IPS-11a (cell line): ENCODE results near the gene SFMBT1.

Experiments
- H3K4me3 ChIP-seq: one replicate; pipeline ENCODE4 v1.5.1; 2013; ENCODE audit warnings: low read depth, low read length, control low read depth

Gene SFMBT1, protein sequence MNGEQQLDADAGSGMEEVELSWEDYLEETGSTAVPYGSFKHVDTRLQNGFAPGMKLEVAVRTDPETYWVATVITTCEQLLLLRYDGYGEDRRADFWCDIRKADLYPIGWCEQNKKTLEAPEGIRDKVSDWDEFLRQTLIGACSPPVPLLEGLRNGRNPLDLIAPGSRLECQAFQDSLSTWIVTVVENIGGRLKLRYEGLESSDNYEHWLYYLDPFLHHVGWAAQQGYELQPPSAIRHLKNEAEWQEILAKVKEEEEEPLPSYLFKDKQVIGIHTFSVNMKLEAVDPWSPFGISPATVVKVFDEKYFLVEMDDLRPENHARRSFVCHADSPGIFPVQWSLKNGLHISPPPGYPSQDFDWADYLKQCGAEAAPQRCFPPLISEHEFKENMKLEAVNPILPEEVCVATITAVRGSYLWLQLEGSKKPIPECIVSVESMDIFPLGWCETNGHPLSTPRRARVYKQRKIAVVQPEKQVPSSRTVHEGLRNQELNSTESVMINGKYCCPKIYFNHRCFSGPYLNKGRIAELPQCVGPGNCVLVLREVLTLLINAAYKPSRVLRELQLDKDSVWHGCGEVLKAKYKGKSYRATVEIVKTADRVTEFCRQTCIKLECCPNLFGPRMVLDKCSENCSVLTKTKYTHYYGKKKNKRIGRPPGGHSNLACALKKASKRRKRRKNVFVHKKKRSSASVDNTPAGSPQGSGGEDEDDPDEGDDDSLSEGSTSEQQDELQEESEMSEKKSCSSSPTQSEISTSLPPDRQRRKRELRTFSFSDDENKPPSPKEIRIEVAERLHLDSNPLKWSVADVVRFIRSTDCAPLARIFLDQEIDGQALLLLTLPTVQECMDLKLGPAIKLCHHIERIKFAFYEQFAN

DNA sequence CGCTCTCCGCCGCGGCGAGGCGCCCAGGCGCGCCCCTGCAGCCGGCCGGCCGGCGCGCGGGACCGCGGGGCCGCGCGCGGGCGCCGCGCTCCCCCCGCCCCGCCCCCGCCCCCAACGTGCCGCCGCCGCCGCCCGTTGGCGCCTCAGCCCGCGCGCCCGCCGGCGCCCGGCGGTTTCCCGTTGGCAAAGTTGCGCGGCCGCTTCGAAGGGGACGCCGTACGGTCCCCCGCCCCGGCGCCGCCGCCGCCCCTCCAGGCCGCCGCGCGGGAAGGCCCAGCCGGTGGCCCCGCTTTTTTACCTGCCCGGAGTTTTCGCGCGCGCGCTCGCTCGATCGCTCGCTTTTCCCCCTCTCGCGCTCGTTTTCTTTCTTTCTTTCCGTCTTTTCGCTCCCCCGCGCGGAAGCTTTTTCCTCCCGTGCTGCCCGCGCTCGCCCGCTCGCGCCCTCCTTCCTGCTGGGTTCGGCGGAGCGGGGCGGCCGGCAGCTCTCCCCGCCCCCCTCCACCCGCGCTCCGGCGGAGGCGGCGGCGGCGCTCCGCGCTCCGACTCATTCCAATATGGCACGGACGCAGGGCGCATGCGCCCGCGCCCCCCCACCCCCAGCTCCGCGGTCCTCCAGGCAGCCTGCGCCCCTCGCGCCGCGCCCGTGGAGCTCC lies at the start of gene SFMBT1:
TSS of gene SFMBT1 (minus strand) at position 556 of the 653 bp plus-strand sequence. CDS start 76,945 bp downstream, outside the sequence.
- peak within 1 kb of the TSS; percentile 70 for H3K4me3 ChIP-seq

- no peak overlapping the region for H3K4me3 ChIP-seq
Measured at GRCh38 chr3:53092942-53093341, 47.1 kb upstream of the SFMBT1 start.

DNA sequence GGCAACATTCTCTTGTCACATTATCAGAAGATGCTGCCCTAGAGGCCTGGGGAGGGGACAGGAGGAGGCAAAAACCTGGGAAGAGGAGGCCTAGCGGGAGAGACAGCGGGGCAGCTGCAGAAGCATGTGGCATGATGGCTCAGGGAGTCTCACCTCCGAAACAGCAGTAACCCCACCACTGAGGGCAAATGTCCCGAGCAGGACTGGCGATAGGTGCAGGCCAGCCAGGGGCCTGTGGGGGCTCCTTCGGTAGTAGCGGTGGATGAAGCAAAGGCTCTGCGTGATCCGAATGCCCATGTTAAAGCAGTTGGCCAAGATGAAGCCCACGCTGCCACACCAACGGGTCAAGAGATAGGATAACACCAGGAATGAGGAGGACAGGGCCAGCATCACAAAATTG lies 46.3 kb upstream of the SFMBT1 start:
- no peak overlapping the region for H3K4me3 ChIP-seq

- H3K4me3 ChIP-seq: no peak overlapping the region
Measured at GRCh38 chr3:53091011-53091410, 45.1 kb upstream of the SFMBT1 start.

GRCh38 chr3:53089511-53089910 lies 43.6 kb upstream of the SFMBT1 start:
- no peak overlapping the region for H3K4me3 ChIP-seq

DNA sequence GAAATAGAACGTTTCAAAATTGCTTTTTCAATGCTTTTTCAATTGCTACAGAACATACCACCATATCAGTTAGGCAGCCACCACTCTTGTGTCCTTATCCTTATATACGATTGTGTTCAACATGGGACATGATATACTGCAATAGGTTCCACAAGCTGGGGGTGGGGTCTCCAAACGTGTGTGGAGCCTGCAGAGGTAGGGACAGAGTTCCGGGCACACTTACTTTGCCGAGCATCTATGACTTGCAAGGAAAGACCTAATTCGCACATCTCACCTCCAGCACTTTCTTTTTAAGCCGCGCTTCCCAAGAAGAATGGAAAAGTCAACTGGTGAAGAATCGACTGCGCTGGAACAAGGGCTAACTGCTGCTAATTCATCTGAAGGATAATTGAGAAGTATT lies 39.6 kb upstream of the SFMBT1 start:
- H3K4me3 ChIP-seq: no peak overlapping the region

DNA sequence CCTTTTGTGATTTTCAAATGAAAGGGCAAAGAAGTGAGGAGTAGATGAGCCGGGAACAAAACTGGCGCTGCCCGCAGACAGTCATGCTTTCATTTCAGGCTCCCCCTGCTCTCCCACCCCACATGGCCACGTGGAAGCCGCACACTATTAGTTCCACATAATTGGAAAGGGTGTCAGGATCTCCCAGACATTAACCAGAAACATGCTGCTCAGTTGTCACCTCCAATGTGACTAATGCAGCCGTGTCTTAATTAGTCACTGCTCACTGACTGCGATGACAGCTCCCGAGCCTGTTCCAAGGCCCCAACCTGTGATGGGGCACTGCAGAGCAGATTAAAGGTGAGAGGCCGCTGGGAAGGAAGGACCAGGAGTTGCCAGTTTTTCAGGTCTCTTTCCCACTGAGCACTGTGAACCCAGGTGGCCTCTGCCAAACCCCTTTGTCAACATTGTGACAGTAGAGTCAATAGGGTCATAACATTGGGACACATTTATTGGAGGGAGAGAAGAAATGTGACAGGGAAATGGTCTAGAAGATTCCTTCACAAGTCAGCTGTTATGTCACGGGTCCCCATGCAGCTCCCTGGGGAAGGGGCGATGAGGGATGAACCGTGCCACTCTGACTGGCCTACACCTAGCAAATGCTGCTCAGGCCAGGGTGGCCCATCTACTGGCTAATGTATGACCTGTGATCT lies 38.6 kb upstream of the SFMBT1 start:
- H3K4me3 ChIP-seq: no peak overlapping the region

- H3K4me3 ChIP-seq: no peak overlapping the region
Measured at GRCh38 chr3:53083949-53084309, 38.1 kb upstream of the SFMBT1 start.

DNA sequence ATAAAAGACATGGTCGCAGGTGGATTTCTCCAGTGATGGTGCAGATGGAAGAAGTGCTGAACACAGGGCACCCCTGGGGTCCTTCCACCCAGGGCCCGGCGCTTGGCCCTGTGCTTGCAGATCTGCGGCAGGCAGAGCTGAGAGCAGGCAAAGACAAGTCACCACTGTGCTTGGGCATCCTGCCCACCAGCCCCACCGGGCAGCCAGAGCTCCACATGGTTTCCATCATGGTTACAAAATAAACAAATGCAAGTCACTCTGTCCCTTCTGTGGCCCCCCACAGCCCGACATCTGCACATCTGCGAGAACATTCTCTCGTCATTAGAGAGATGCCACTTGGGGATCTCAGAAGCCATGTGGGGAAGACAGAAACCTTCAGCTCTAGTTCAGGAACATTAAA lies 37.6 kb upstream of the SFMBT1 start:
- no peak overlapping the region for H3K4me3 ChIP-seq

- H3K4me3 ChIP-seq: no peak overlapping the region
Measured at GRCh38 chr3:53082736-53083135, 36.9 kb upstream of the SFMBT1 start.

DNA sequence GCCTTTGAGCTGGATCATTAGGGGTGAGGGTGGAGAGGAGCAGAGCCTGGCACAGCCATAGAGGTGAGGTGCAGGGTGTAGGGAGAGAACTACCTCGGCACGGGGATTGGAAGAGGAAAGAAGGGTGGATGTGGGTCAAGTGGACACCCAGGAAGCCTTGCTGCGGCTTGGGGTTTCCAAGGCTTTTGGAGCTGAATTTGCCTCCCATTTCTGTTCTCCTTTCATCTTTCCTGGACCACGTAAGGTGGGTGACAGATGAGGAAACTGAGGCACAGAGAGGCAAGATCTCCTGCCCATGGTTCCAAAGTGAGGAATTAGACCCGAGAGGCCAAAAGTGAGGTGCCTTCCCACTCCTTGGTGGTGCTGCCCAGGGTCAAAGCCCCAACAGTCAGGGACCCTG lies 35.4 kb upstream of the SFMBT1 start:
- no peak overlapping the region for H3K4me3 ChIP-seq

- H3K4me3 ChIP-seq: no peak overlapping the region
Measured at GRCh38 chr3:53080612-53081205, 34.8 kb upstream of the SFMBT1 start.

DNA sequence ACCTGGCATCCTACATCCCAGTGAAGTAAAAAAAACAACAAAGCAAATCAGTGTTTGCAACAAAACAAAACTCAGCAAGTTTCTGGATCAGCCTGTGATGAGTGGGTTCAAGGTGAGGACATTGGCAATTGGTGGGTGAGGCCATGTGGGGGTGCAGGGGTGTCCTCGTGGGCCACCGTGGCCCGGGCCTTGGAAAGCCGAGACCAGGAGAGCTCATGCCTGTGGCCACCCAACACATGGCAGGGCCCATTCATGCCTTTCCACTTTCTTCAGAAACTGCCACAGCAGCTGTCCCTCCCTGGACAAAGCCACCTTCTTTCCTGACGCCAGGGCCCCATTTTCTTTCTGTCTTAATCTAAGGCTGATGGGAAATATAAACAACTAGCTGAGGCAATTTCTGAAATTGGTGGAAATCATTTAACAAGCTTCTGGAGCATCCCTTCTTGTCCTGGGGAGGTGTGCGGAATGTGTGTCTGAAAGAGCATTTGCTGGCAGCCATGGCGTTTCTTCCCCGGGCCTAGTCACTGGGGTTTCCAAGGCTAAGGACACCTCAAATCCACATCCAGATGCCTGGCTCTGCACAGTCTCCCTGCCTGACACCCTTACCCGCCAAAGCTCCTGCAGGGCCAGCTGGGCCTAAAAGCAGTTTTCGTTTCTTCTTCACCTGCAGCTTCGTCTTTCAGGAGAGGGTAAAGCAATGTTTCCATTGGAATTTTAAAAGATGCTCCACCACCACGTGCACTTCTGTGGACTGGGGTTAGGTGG lies 34.1 kb upstream of the SFMBT1 start:
- H3K4me3 ChIP-seq: no peak overlapping the region

- H3K4me3 ChIP-seq: no peak overlapping the region
Measured at GRCh38 chr3:53079147-53079546, 33.3 kb upstream of the SFMBT1 start.

GRCh38 chr3:53078656-53079055 lies 32.8 kb upstream of the SFMBT1 start:
- no peak overlapping the region for H3K4me3 ChIP-seq

DNA sequence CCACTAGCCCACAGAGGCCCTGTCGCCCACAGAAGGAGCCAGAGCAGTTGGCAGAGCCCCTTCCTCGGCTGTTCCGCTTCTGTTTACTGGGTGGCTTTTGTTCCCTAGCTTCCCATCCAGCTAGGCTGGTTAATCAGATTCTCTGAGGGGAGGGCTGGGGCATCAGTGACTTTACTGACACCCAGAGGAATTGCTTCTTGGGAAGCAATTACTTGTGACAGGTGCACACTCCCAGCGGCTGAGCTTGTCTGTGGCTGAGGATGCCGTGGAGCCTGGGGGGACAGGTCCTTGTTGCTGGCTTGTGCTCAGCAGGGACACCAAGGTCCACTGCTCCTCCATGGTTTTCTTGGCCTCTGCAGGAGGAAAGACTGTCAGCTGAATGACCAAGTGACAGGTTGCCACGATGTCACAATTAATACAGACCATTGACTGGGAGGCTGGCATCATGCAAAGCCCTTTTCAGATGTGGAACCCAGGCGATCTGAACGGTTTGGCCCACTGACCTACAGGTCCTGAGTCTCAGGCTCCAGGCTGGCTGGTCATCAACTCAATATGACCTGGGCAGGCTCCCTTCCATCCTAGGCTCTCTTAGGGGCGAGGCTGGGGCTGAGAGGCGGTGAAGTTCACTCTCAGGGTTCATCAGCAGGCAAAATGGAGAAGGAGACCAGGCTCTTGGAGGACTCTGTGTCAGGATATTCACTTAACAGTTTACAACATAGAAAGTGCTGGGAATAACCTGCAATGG lies 31.8 kb upstream of the SFMBT1 start:
- no peak overlapping the region for H3K4me3 ChIP-seq

DNA sequence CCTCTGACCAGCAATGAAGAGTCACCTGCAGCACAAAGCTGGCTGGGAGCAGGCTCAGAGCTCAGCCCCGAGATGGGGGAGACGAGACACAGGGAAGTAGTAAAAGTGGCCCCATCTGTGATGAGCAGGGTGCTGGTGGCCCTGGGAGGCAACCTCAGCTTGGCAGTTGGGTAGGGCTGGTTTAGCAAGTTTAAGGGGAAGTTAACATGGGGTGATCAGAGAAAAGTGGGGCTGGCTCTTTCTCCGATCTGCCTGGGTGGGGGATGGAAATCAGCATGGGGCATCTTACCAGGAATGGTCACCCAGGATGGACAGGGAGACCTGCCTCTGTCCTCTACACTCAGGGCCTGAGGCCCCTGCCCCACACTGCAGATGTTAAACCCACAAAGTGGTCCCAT lies 29.9 kb upstream of the SFMBT1 start:
- no peak overlapping the region for H3K4me3 ChIP-seq

GRCh38 chr3:53074761-53075742 lies 29.2 kb upstream of the SFMBT1 start:
- no peak overlapping the region for H3K4me3 ChIP-seq
